Adipose tissue (tissue), 3 donors: ENCODE data around the gene FAM118A. TPM values are rescaled to one million over a fixed set of nuclear protein-coding genes. Genes with fewer than 3 reads are reported as not detected.
"Not testable (repeated sequence)": the region's sequence is repeated elsewhere in the genome, so short reads cannot be mapped to it uniquely, and the experiment has no call there.

Experiments used
- H3K27ac ChIP-seq: one replicate; pipeline ENCODE4 v1.5.1; 2013; ENCODE audit warnings: low read depth, low read length
- WGBS, 3 donors: extraction: QIAGEN DNeasy Blood & Tissue Kit; methylation state at CpG; one replicate each; pipeline ENCODE4 v1.1.7; 2013; 5-methylcytosine and 5-hydroxymethylcytosine counted together
- polyA plus RNA-seq, 3 donors: library from polyadenylated mRNA; stranded (reverse); fragments of 200-250 nt; gene quantifications; one replicate each; pipeline ENCODE4 v1.2.3, GENCODE V29; 2013
- donor health status: healthy with polysubstance abuse.
- donor health status: Bipolar disorder and iron deficiency.
- donor health status: healthy.

FAM118A gene
- polyA plus RNA-seq, 3 donors = 6.4 to 40.5 (median 14.7) TPM

- no peak overlapping the region for H3K27ac ChIP-seq
- 83 to 89% (median 89%) methylated on average over 9 of the region's 9 CpGs for WGBS, 3 donors
These were observed 10.7 kb downstream of the FAM118A start for GRCh38 chr22:45320357-45320976.

- H3K27ac ChIP-seq = no peak overlapping the region
- 88 to 93% (median 88%) methylated on average over 12 of the region's 12 CpGs for WGBS, 3 donors
These were observed 12.1 kb downstream of the FAM118A start for GRCh38 chr22:45321827-45322226.

GRCh38 chr22:45322873-45323525 is 13.3 kb downstream of the FAM118A start:
- 84 to 94% (median 88%) methylated on average over 24 of the region's 24 CpGs for WGBS, 3 donors
- no peak overlapping the region for H3K27ac ChIP-seq

GRCh38 chr22:45323695-45324094 is 14.0 kb downstream of the FAM118A start:
- WGBS, 3 donors = 81 to 92% (median 90%) methylated on average over 7 of the region's 7 CpGs
- H3K27ac ChIP-seq = no peak overlapping the region

GRCh38 chr22:45324311-45324711 is 14.6 kb downstream of the FAM118A start:
- 95 to 97% (median 96%) methylated on average over 12 of the region's 12 CpGs for WGBS, 3 donors
- no peak overlapping the region for H3K27ac ChIP-seq

GRCh38 chr22:45328261-45328660 is 18.5 kb downstream of the FAM118A start:
- WGBS, 3 donors = 87 to 90% (median 89%) methylated on average over 7 of the region's 8 CpGs

GRCh38 chr22:45328822-45329529 is 19.2 kb downstream of the FAM118A start:
- WGBS, 3 donors = 55 to 77% (median 65%) methylated on average over 8 of the region's 8 CpGs
- H3K27ac ChIP-seq = no peak overlapping the region

More at GRCh38 chr22:45328261-45328660, 18.5 kb downstream of the FAM118A start:
- H3K27ac ChIP-seq = not testable (repeated sequence)

- H3K27ac ChIP-seq = no peak overlapping the region
- WGBS, 3 donors = 79 to 90% (median 79%) methylated on average over 12 of the region's 12 CpGs
These were observed 19.8 kb downstream of the FAM118A start for GRCh38 chr22:45329530-45329936.

- no peak overlapping the region for H3K27ac ChIP-seq
- WGBS, 3 donors = 94 to 95% (median 95%) methylated on average over 19 of the region's 19 CpGs
These were observed 20.8 kb downstream of the FAM118A start for GRCh38 chr22:45330548-45330947.

- WGBS, 3 donors = 91 to 96% (median 96%) methylated on average over 9 of the region's 9 CpGs
- H3K27ac ChIP-seq = no peak overlapping the region
These were observed 21.8 kb downstream of the FAM118A start for GRCh38 chr22:45331486-45331885.

GRCh38 chr22:45332001-45332400 is 22.3 kb downstream of the FAM118A start:
- H3K27ac ChIP-seq = no peak overlapping the region
- WGBS, 3 donors = 93 to 98% (median 96%) methylated on average over 7 of the region's 7 CpGs

- H3K27ac ChIP-seq = no peak overlapping the region
- WGBS, 3 donors = 53 to 73% (median 63%) methylated on average over 5 of the region's 5 CpGs
These were observed 24.3 kb downstream of the FAM118A start for GRCh38 chr22:45334068-45334467.

- WGBS, 3 donors = 92 to 94% (median 93%) methylated on average over 9 of the region's 9 CpGs
These were observed 24.8 kb downstream of the FAM118A start for GRCh38 chr22:45334528-45334927.

GRCh38 chr22:45335021-45335818 is 25.5 kb downstream of the FAM118A start:
- no peak overlapping the region for H3K27ac ChIP-seq
- WGBS, 3 donors = 68 to 77% (median 75%) methylated on average over 26 of the region's 26 CpGs

More at GRCh38 chr22:45334528-45334927, 24.8 kb downstream of the FAM118A start:
- no peak overlapping the region for H3K27ac ChIP-seq

GRCh38 chr22:45335854-45336522 is 26.3 kb downstream of the FAM118A start:
- WGBS, 3 donors = 84 to 93% (median 85%) methylated on average over 29 of the region's 29 CpGs
- no peak overlapping the region for H3K27ac ChIP-seq

GRCh38 chr22:45336971-45337431 is 27.3 kb downstream of the FAM118A start:
- no peak overlapping the region for H3K27ac ChIP-seq
- 31 to 40% (median 31%) methylated on average over 18 of the region's 18 CpGs for WGBS, 3 donors

- WGBS, 3 donors = 79 to 87% (median 81%) methylated on average over 9 of the region's 9 CpGs
- H3K27ac ChIP-seq = no peak overlapping the region
These were observed 27.8 kb downstream of the FAM118A start for GRCh38 chr22:45337536-45337935.

GRCh38 chr22:45338795-45339194 is 29.1 kb downstream of the FAM118A start:
- H3K27ac ChIP-seq = no peak overlapping the region
- 87 to 93% (median 92%) methylated on average over 7 of the region's 7 CpGs for WGBS, 3 donors
